ENCODE results near the gene MTHFR. TPM values are rescaled to one million over a fixed set of nuclear protein-coding genes. Genes with fewer than 3 reads are reported as not detected.

Gene MTHFR
- total RNA-seq, 1 donor from 2014 or later, result 30.2 TPM

GRCh38 chr1:11782127-11782708, 23.5 kb downstream of the MTHFR start:
- no peak for DNase-seq (ENCODE audit: low read depth in 2 of 2)

GRCh38 chr1:11781297-11781696, 24.5 kb downstream of the MTHFR start:
- DNase-seq (ENCODE audit: low read depth in 2 of 2), result no peak

GRCh38 chr1:11780380-11781147, 25.2 kb downstream of the MTHFR start:
- DNase-seq (ENCODE audit: low read depth in 2 of 2), result no peak

- DNase-seq (ENCODE audit: low read depth in 2 of 2), result no peak
Observed at GRCh38 chr1:11779715-11780379, 25.9 kb downstream of the MTHFR start.

- no peak for DNase-seq (ENCODE audit: low read depth in 2 of 2)
Observed at GRCh38 chr1:11778844-11779623, 26.7 kb downstream of the MTHFR start.

GRCh38 chr1:11778336-11778735, 27.4 kb downstream of the MTHFR start:
- DNase-seq (ENCODE audit: low read depth in 2 of 2), result no peak

GRCh38 chr1:11777658-11778322, 28.0 kb downstream of the MTHFR start:
- no peak for DNase-seq (ENCODE audit: low read depth in 2 of 2)

GRCh38 chr1:11774753-11775152, 31.0 kb downstream of the MTHFR start:
- DNase-seq (ENCODE audit: low read depth in 2 of 2), result no peak

GRCh38 chr1:11772458-11772857, 33.3 kb downstream of the MTHFR start:
- DNase-seq (ENCODE audit: low read depth in 2 of 2), result no peak

- DNase-seq (ENCODE audit: low read depth in 2 of 2), result no peak
Observed at GRCh38 chr1:11771481-11772043, 34.2 kb downstream of the MTHFR start.

GRCh38 chr1:11770011-11770410, 35.8 kb downstream of the MTHFR start:
- DNase-seq (ENCODE audit: low read depth in 2 of 2), result no peak

GRCh38 chr1:11769274-11769673, 36.5 kb downstream of the MTHFR start:
- no peak for DNase-seq (ENCODE audit: low read depth in 2 of 2)

- no peak for DNase-seq (ENCODE audit: low read depth in 2 of 2)
Observed at GRCh38 chr1:11768821-11769220, 36.9 kb downstream of the MTHFR start.

GRCh38 chr1:11767922-11768704, 37.7 kb downstream of the MTHFR start:
- no peak for DNase-seq (ENCODE audit: low read depth in 2 of 2)

- DNase-seq (ENCODE audit: low read depth in 2 of 2), result no peak
Observed at GRCh38 chr1:11766429-11766776, 39.4 kb downstream of the MTHFR start.

- DNase-seq (ENCODE audit: low read depth in 2 of 2), result no peak
Observed at GRCh38 chr1:11765661-11766428, 39.9 kb downstream of the MTHFR start.

- DNase-seq (ENCODE audit: low read depth in 2 of 2), result no peak
Observed at GRCh38 chr1:11764519-11764918, 41.2 kb downstream of the MTHFR start.

- no peak for DNase-seq (ENCODE audit: low read depth in 2 of 2)
Observed at GRCh38 chr1:11764115-11764514, 41.6 kb downstream of the MTHFR start.

GRCh38 chr1:11761988-11762406, 43.8 kb downstream of the MTHFR start, which contains the start of gene C1orf167:
Gene C1orf167 (plus strand): TSS chr1:11762193. CDS start chr1:11764401, 2,208 bp downstream.
- DNase-seq (ENCODE audit: low read depth in 2 of 2), result no peak
